Bronchial epithelial cell (primary cell): ENCODE data around the gene OR6Q1. TPM values are rescaled to one million over a fixed set of nuclear protein-coding genes. Genes with fewer than 3 reads are reported as not detected.

Source experiments
- DNase-seq: peaks from one replicate; pipeline ENCODE4 v3.0.0-alpha.2; 2010; ENCODE audit warnings: low read depth
- FAIRE-seq: peaks from 2 replicates; lab custom pipeline; 2011; peaks lifted over from hg19 to GRCh38; lab: Jason Lieb, UNC
- H3K27me3 ChIP-seq: 2 replicates; pipeline ENCODE4 v1.5.1; 2011; ENCODE audit warnings: low read length; ENCODE audit not compliant: control insufficient read depth, insufficient read depth
- H3K36me3 ChIP-seq: 2 replicates; pipeline ENCODE4 v1.5.1; 2011; ENCODE audit warnings: low read length; ENCODE audit not compliant: control insufficient read depth, insufficient read depth
- H3K4me3 ChIP-seq: 2 replicates; pipeline ENCODE4 v1.5.1; 2011; ENCODE audit warnings: mild to moderate bottlenecking, low read depth, low read length, control low read depth
- CTCF ChIP-seq: IDR thresholded peaks from 2 replicates; pipeline ENCODE4 v1.5.1; 2011; ENCODE audit warnings: mild to moderate bottlenecking, moderate library complexity, low read length, control low read depth, inconsistent platforms; ENCODE audit not compliant: insufficient read depth, severe bottlenecking
- total RNA-seq: library from RNA; depleted of rRNA; stranded (reverse); fragments of >200 nt; gene quantifications from 2 replicates; pipeline ENCODE4 v1.2.1, GENCODE V29; 2014

The OR6Q1 gene
- total RNA-seq, 1 donor from 2014 or later, result not detected

GRCh38 chr11:58024601-58025091, 6.1 kb upstream of the OR6Q1 start:
- no peak overlapping the region for H3K4me3 ChIP-seq
- H3K27me3 ChIP-seq, result no peaks in the 10 kb centered on the region
- TF ChIP-seq CTCF, result no peak
- FAIRE-seq, result no peak
- H3K36me3 ChIP-seq, result no peaks in the 10 kb centered on the region
- DNase-seq, result no peak

- no peak for DNase-seq
- FAIRE-seq, result no peak
These were observed 3.4 kb upstream of the OR6Q1 start for GRCh38 chr11:58027341-58027740.

DNA sequence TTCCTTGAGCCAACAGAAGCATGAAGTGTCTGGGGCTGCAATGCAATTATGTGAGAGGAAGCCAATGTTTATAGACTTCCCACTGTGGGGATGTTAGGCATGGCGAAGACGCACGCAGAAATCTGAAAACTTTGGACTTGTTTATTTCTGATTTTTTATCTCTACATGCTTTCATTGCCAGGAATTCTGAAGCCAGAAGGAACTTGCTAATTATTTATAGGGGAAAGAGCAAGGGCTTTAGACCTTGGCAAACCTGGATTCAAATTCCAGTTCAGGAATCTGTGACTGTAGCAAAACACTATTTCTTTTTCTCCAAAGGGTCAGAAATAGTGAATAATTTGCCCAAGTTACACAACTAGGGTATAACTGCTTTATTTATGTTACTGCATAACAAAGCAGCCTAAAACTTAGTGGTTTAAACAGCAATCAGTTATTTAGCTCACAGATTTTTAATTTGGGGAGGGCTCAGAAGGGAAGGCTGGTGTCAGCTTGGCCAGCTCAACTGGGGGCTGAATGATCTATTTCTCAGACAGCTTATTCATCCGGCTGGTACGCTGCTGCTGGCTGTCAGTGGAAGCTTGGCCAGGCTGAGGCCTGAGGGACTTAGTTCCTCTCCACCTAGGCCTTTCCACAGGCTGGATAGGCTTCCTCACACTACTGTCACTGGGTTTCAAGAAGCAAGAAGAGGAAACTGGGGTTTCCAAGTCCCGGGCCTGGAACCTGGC, 1.9 kb upstream of the OR6Q1 start:
- no peak overlapping the region for H3K4me3 ChIP-seq
- FAIRE-seq (no peak), DNase-seq (no peak)
- no peaks in the 10 kb centered on the region for H3K36me3 ChIP-seq
- H3K27me3 ChIP-seq, result no peaks in the 10 kb centered on the region
- no peak for TF ChIP-seq CTCF

More at GRCh38 chr11:58027341-58027740, 3.4 kb upstream of the OR6Q1 start:
- Histone ChIP-seq H3K36me3 (no peaks in the 10 kb centered on the region), H3K4me3 (no peak overlapping the region), H3K27me3 (no peaks in the 10 kb centered on the region)
- TF ChIP-seq CTCF, result no peak

DNA sequence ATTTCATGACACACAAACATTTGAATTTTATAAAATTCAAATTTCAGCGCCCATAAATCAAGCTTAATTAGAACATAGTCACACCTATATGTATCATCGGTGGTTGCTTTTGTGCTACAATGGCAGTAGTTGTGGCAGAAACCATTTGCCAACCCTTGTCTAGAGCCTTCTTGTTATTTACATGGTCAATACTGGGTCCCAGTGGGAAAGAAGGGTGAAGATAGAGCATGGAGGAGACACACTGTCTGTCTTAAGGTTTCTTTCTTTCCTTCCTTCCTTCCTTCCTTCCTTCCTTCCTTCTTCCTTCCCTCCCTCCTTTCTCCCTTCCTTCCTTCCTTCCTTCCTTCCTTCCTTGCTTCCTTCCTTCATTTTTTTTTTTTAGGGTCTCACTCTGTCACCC, 3.7 kb downstream of the OR6Q1 start:
- no peak overlapping the region for H3K4me3 ChIP-seq
- FAIRE-seq (no peak), DNase-seq (no peak)
- TF ChIP-seq CTCF, result no peak
- no peaks in the 10 kb centered on the region for H3K36me3 ChIP-seq
- no peaks in the 10 kb centered on the region for H3K27me3 ChIP-seq

DNA sequence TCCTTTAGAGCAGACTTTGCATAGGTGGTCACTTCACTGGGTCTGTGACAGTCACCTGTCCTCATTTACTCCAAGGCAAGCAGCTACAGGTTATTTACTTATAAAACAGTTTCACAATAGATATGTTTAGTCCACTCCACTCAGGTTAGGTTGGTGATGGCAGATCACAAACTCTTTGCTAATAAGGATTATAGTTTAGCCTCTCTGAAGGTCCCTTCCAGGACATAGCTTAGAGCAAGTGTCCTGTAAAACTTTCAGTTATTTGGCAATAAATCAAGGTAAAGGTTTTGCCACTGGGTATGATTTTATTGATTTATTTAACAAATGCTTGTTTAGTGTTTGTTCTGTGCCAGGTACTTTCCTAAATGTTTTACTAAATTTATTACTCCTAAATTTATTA, 8.8 kb downstream of the OR6Q1 start:
- H3K36me3 ChIP-seq, result no peaks in the 10 kb centered on the region
- H3K27me3 ChIP-seq, result no peaks in the 10 kb centered on the region
- FAIRE-seq (no peak), DNase-seq (no peak)
- H3K4me3 ChIP-seq, result no peak overlapping the region
- TF ChIP-seq CTCF, result no peak
